GM12865 (cell line): Measurements from ENCODE around the gene OPRL1.

Experiments
- DNase-seq: peaks from one replicate; pipeline ENCODE4 v3.0.0; 2010; ENCODE audit warnings: low read depth
- H3K4me3 ChIP-seq: 2 replicates; pipeline ENCODE4 v1.5.1; 2011; ENCODE audit warnings: mild to moderate bottlenecking, low read depth, low read length, control low read depth
- CTCF ChIP-seq: IDR thresholded peaks from 2 replicates; pipeline ENCODE4 v1.5.1; 2011; ENCODE audit warnings: low read length, control low read depth, low read depth, inconsistent platforms; ENCODE audit not compliant: insufficient read depth; ENCODE audit errors: missing control alignments

The OPRL1 gene

GRCh38 chr20:64043768-64044167, 36.1 kb upstream of the OPRL1 start:
- no peak for DNase-seq
- no peak for TF ChIP-seq CTCF
- H3K4me3 ChIP-seq: no peak overlapping the region

- H3K4me3 ChIP-seq: no peak overlapping the region
- no peak for TF ChIP-seq CTCF
- DNase-seq: no peak
These were observed 35.2 kb upstream of the OPRL1 start for GRCh38 chr20:64044484-64045247.

GRCh38 chr20:64045346-64046011, 34.4 kb upstream of the OPRL1 start:
- no peak for DNase-seq
- H3K4me3 ChIP-seq: no peak overlapping the region
- TF ChIP-seq CTCF: no peak

- DNase-seq: no peak
- no peak for TF ChIP-seq CTCF
- H3K4me3 ChIP-seq: no peak overlapping the region
These were observed 32.9 kb upstream of the OPRL1 start for GRCh38 chr20:64047046-64047389.

- no peak overlapping the region for H3K4me3 ChIP-seq
- no peak for DNase-seq
- TF ChIP-seq CTCF: no peak
These were observed 31.9 kb upstream of the OPRL1 start for GRCh38 chr20:64047968-64048401.

GRCh38 chr20:64048402-64049044, 31.4 kb upstream of the OPRL1 start:
- H3K4me3 ChIP-seq: no peak overlapping the region
- no peak for TF ChIP-seq CTCF
- no peak for DNase-seq
